ENCODE results near the gene IL3. TPM values are rescaled to one million over a fixed set of nuclear protein-coding genes. Genes with fewer than 3 reads are reported as not detected.

Gene IL3
- total and polyA plus RNA-seq, 8 donors = not detected

DNA sequence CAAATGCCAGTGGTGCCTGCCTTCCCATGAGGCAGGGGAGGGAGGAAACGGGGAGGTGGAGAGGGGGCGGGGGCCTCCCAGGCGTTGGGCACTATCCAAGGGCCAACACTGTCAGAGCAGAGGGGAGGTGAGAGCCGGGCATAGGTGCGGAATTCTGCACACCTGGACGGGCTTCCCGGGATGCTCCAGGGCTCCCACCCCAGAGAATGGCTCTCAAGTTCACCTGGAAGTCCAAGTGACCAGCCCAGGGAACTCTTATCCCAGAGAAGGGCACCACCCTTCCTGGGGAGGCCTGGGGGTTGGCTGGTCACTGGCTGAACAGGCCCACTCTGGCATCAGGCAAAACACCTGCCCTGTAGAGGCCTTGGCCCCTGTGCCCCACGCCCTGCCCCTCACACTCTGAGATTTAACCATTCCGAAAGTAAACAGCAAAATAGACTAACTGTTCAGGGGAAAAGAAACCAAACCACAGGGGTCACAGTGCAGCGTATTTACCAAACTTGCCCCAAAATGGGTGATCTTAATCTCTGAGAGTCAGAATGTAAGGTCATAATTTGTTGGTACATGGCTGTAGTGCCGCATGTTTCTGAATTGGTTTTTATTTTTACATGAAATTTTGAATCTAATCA is 15.9 kb downstream of the IL3 start:
- Histone ChIP-seq H3K27ac (no peak overlapping the region), H3K9me3 (no peaks in the 10 kb centered on the region), H3K36me3 (no peaks in the 10 kb centered on the region), H3K4me1 (peaks cover 5 to 37% (median 16%) of the 10 kb centered on the region in 4 donors), H3K27me3 (no peaks in the 10 kb centered on the region), H3K4me3 (no peak overlapping the region)
- DNase-seq = no peak
- TF ChIP-seq, protein P1, sequence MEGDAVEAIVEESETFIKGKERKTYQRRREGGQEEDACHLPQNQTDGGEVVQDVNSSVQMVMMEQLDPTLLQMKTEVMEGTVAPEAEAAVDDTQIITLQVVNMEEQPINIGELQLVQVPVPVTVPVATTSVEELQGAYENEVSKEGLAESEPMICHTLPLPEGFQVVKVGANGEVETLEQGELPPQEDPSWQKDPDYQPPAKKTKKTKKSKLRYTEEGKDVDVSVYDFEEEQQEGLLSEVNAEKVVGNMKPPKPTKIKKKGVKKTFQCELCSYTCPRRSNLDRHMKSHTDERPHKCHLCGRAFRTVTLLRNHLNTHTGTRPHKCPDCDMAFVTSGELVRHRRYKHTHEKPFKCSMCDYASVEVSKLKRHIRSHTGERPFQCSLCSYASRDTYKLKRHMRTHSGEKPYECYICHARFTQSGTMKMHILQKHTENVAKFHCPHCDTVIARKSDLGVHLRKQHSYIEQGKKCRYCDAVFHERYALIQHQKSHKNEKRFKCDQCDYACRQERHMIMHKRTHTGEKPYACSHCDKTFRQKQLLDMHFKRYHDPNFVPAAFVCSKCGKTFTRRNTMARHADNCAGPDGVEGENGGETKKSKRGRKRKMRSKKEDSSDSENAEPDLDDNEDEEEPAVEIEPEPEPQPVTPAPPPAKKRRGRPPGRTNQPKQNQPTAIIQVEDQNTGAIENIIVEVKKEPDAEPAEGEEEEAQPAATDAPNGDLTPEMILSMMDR (IDR thresholded peaks at IDR 0.05) = no peak
- TF ChIP-seq EP300 (IDR thresholded peaks at IDR 0.05) (no peak), POLR2AphosphoS5 (IDR thresholded peaks at IDR 0.05) (no peak), POLR2A (IDR thresholded peaks at IDR 0.05) (no peak)
- intact Hi-C loops (cut with DNase I; ENCODE audit: low total_unique reads) = no loop called here
- WGBS, 5 donors = 84 to 90% (median 87%) methylated on average over 9 to 11 of the region's 11 CpGs

DNA sequence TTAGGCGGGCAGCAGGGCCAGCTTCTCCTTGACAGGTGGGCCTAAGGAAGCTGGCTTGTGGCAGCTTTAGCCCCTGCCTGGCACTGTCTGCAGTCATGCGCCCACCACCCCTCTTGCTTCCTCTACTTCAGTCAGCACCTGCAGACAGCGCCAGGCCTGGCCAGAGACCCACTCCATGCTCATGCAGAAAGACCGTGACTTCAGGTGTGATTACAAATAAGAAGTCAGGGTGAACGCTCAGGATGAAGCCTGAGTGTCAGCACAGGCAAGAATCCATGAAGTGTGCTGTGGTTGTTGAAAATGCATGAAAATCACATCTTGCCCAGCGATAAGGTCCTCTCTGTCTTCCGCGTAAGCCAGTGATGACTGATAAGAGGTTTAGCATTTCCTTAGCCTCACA is 16.5 kb downstream of the IL3 start:
- WGBS, 5 donors = 87 to 95% (median 89%) methylated on average over 8 of the region's 8 CpGs
- no peaks in the 10 kb centered on the region for H3K9me3 ChIP-seq
- TF ChIP-seq, protein P1 (IDR thresholded peaks at IDR 0.05) = no peak
- TF ChIP-seq EP300 (IDR thresholded peaks at IDR 0.05) = no peak
- no peak for TF ChIP-seq POLR2A (IDR thresholded peaks at IDR 0.05)
- TF ChIP-seq POLR2AphosphoS5 (IDR thresholded peaks at IDR 0.05) = no peak
- H3K27ac ChIP-seq = no peak overlapping the region
- no peaks in the 10 kb centered on the region for H3K27me3 ChIP-seq
- intact Hi-C loops (cut with DNase I; ENCODE audit: low total_unique reads) = no loop called here
- no peak overlapping the region for H3K4me3 ChIP-seq
- no peaks in the 10 kb centered on the region for H3K36me3 ChIP-seq
- H3K4me1 ChIP-seq = peaks cover 5 to 37% (median 15%) of the 10 kb centered on the region in 4 donors
- no peak for DNase-seq

- no peaks in the 10 kb centered on the region for H3K36me3 ChIP-seq
- no peaks in the 10 kb centered on the region for H3K27me3 ChIP-seq
- no peaks in the 10 kb centered on the region for H3K9me3 ChIP-seq
- H3K27ac ChIP-seq = no peak overlapping the region
- DNase-seq = no peak
- TF ChIP-seq EP300 (IDR thresholded peaks at IDR 0.05) (no peak), POLR2AphosphoS5 (IDR thresholded peaks at IDR 0.05) (no peak), POLR2A (IDR thresholded peaks at IDR 0.05) (no peak)
- TF ChIP-seq, protein P1 (IDR thresholded peaks at IDR 0.05) = no peak
- H3K4me3 ChIP-seq = no peak overlapping the region
- intact Hi-C loops (cut with DNase I; ENCODE audit: low total_unique reads) = no loop called here
- H3K4me1 ChIP-seq = peaks cover 0 to 17% (median 3%) of the 10 kb centered on the region in 4 donors
- WGBS, 5 donors = 70 to 78% (median 73%) methylated on average over 4 of the region's 4 CpGs
These were observed 18.6 kb downstream of the IL3 start for GRCh38 chr5:132079081-132079480.

DNA sequence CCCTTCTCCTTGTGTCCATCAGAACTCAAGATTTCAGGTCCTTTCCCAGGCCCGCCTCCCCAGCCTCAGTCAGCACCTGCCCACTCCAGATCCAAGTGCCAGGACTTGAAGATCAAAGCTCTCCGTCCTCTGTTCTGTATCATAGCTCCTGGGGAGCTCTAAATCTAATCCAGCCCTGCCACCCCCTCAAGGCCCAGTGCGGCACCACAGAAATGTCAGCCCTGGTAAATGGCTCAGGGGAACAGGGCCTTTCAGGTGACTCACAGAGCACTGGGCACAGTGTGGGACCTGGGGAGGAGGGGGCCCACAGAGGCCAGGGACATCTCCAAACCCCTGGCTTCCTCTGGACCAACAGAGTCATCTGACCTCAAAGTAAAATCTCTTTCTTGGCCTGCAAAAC is 19.2 kb downstream of the IL3 start:
- Histone ChIP-seq H3K27ac (no peak overlapping the region), H3K9me3 (no peaks in the 10 kb centered on the region), H3K4me3 (no peak overlapping the region), H3K27me3 (no peaks in the 10 kb centered on the region), H3K4me1 (peaks cover 0 to 12% (median under 1%) of the 10 kb centered on the region in 4 donors), H3K36me3 (no peaks in the 10 kb centered on the region)
- 67 to 100% (median 87%) methylated on average over 3 of the region's 3 CpGs for WGBS, 5 donors
- no peak for DNase-seq
- intact Hi-C loops (cut with DNase I; ENCODE audit: low total_unique reads) = no loop called here
- TF ChIP-seq POLR2A (IDR thresholded peaks at IDR 0.05) (no peak), EP300 (IDR thresholded peaks at IDR 0.05) (no peak), POLR2AphosphoS5 (IDR thresholded peaks at IDR 0.05) (no peak)
- TF ChIP-seq, protein P1 (IDR thresholded peaks at IDR 0.05) = no peak
